LoVo (cell line): ENCODE measurements around the gene GDF7.

Experiments
- DNase-seq: peaks from one replicate; pipeline ENCODE4 v3.0.0-alpha.2; 2016; ENCODE audit warnings: low spot score

Gene GDF7

DNA sequence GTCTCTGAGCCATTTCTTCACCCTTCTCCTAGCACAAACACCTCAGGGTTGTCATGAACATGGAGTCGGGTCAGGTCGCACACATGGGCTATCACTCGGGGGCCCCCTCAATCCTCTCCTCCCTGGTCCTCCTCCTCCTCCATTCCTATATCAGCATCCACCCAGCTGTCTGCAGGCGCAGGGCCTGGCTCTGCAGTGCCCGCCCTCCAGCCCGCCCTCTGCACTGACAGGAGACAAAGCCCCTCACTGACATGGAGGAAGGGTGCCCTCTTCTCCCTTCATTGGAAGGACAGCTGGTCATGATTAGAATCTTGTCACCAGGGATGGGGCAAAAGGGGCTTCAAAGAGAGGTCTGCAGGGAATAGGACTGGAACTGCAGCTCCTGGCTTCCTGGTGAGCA is 37.8 kb upstream of the GDF7 start:
- DNase-seq: no peak

DNA sequence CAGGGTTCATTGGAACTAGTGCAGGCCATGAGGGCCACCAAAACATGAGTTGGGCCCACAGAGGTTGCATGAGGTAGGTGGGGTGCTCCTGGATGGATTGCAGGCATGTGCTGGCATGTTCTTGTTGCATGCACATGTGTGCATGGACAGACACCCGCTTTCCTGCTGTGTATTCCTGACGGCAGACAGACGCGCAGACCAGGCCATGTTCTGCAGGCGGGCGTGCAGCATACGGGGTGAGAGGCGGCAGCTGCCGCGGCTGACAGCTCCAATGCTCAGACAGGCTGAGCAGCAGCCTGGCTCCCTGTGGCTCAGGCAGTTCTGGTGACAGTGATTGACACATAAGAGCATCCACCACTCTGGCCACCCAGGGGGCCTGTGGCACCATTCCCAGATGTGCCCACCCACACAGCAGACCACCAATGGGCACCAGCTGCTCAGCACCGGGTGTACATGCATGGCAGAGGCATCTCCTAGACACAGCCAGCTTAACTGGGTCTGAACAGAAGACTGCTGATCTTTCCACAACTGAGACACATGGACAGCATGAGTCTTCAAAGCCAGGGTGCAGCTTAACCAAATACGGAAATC is 37.3 kb upstream of the GDF7 start:
- DNase-seq: no peak

DNA sequence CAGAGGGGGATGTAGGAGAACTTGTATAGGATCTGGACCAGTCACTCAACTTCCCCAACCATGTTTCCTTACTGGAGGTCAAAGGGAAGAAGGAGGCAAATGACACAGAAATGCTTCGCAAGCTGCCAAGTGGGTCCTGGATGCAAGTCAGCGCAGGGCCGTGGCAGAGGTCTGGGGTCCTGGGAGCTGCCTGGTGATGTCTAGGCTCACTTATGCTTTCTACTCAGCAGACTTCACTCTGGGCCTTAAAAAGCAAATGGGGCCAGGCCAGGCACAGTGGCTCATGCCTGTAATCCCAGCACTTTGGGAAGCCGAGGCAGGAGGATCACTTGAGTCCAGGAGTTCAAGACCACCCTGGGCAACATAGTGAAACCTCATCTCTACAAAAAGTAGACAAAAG is 36.0 kb upstream of the GDF7 start:
- no peak for DNase-seq

GRCh38 chr2:20631617-20632307 is 35.2 kb upstream of the GDF7 start:
- DNase-seq: no peak

DNA sequence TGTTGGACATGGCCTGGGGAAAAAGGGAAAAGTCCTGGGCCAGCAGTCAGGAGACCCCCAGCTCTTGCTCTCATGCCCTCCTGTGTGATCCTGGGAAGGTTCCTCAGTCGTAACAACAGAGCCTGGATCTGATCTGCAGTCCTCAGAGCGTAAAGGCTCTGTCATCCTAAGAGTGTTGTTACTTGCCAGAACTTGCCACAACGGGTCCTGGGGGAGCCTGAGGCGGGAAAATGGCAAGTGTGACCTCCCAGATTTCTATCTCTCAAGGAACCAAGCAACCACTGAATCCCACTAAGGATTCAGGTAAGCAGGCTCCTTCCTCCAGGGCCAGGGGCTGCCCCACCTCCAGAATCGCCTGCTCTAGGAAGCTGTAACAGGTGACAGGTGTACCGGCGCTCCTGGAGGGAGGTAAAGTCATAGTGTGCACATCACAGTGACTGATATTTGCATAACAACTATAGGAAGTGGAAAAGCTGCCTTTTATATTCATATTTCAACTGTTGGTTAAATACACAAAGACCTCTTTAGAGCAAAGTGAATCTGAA is 34.4 kb upstream of the GDF7 start:
- no peak for DNase-seq

DNA sequence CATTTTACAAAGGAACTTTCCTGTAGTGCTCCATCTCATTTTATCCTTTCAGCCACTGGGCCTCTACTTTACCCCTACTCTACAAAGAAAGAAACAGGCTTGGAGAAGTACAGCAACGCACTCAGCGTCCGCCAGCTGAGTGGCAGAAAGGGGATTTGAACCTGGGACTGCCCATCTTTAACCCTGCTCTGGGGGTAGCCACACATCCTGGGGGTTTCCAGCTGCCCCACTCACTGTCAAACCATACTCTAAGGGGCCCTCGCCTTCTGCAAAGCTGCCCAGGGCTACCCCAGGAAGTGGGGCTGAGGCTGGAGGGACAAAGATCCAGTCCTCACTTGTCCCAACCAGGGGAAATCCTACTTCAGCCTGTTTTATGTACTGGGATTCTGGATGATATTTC is 33.9 kb upstream of the GDF7 start:
- DNase-seq: no peak

DNA sequence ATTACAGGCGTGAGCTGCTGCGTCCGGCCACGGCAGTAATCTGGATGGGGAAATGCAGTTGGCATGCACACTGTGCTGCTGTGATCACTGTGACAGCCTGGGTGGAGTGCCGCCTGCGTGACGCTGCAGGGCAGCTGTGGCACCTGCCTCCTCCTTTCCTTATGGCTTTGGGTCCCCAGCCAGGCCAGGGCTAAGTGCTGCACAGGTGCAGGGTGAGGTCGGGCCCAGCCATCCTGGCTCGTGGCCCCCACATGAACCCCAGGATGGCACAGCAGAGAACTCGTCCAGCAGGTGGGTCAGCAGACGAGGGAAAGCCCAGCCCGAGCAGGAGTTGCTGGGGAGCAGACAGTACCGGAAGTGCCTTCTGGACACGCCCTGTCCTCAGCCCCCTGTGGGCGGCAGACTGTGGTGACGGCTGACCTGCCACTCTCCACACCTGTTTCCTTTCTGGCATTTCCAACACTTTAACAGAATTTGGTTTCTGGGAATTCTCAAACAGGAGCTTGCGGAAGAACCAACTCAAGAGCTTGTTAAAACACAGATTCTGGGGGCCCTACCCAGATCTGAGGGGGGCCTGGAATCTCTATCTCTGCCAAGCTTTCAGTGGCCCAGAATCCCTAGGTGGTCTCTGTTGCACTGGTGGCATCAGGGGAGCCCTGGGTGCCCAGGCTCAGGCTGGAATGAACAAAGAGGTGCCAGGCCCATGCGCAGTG is 33.0 kb upstream of the GDF7 start:
- no peak for DNase-seq

DNA sequence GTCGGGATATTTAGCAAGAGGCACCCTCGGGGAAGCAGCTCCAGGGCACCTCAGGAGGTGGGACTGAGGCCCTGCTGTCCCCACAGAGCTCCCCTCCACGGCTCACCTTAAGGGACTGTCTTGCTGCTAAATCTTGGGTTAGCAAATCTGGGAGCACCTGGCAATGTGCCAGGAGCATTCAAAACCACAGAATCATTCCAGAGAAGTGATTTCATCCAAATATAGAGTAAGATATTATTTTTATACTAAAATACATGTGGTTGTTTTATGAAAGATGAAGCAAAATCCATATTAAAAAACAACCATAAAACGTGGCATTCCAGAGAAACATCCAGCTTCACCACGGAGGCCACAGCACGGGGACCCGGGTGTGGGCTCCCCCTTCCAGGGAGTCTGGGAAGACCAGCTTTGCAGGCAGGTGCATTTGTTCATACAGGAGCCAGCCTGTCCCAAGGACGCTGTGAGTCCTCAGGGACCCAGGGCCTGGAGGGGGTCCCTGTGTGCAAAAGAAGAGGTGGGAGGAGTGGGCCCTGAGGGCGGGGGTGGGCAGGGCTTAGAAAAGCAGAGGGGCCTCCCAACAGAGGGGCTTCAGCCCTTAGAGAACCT is 32.3 kb upstream of the GDF7 start:
- DNase-seq: no peak

DNA sequence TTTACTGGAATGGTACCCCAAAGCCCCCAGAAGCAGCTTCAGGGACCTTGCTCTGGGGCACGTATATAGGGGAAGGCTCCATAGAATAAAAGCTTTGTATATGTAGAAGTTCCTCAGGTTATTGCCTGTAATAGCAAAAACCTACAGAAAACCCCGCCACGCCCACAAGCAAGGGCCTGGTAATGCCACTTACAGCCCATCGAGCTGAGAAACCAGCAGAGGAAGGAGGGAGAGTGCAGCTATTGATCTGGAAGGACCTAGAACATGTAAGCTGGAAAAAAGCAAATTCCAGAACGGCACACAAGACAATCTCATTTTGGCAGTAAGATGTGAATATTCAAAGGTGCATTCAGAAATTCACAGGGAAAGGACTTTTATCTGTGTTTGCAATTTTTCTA is 31.8 kb upstream of the GDF7 start:
- no peak for DNase-seq

GRCh38 chr2:20635675-20636584 is 31.0 kb upstream of the GDF7 start:
- no peak for DNase-seq

- DNase-seq: no peak
Observed at GRCh38 chr2:20637147-20637546, 29.8 kb upstream of the GDF7 start.

GRCh38 chr2:20638014-20638413 is 28.9 kb upstream of the GDF7 start:
- no peak for DNase-seq

DNA sequence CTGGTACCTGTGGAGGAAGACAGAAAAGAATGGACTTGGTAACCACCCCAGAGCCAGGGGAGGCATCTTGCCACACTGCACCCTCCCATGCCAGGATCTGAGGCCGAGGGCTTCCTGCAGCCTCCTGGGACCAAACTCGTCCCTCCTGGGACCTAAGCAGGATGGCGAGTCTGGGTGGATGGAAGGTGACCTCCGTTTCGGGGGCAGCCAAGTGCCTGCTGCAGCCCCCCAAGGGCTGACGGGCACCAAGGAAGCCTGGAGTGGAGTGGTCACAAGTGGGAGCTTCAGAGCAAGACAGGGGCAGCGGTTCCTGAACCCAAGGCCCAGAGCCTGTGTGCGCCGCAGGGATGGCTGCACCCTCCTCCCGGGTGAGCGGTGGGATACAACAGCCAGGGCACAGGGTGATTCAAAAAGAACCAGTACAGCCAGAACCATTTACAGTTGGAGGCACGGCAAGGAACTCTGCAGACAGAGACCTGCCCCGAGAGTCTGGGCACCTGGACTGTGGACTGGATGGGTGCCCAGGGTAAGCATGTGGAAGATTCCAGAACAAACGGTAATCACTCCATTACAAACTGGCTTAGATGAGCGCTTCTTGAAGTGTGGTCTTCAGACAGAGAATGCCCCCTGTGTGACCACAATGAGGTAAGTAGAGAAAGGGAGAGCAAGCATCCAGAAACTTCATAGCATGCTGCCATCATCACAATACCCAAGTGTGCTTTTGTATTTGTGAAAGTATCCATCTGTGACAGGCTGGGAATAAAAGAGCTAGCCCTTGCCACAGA is 28.1 kb upstream of the GDF7 start:
- no peak for DNase-seq

DNA sequence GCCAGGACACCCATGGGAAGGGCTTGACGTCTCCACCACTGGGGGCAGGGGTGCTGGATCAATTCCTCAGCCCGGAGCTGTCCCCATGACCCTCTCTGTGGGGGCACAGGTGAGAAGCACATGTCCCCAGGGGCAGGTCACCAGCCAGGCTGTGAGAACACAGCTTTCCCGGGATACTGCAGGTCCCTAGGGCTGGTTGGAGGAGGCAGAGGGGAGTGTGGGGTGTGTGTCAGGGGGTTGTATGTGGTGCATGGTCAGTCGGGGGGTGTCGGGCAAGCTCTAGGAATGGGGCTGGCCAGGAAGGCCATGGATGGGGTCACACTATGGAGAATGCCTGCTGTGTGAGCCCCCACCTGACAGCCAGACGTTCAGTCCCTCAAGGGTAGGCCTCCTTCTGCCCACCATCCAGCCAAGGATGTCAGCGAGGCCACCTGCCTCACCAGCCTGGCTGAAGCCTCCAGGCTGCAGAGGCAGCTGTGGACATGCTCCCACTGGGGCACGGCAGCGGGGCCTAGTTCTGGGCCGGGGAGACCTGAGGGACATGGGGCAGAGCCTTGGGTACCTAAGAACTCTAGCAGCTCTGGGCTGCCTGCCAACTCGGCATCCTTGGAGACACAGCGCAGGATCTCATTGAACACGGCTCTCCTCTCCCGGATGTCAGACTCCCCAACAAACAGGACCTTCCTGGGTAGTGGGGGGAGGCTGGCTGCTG is 26.4 kb upstream of the GDF7 start:
- DNase-seq: no peak

DNA sequence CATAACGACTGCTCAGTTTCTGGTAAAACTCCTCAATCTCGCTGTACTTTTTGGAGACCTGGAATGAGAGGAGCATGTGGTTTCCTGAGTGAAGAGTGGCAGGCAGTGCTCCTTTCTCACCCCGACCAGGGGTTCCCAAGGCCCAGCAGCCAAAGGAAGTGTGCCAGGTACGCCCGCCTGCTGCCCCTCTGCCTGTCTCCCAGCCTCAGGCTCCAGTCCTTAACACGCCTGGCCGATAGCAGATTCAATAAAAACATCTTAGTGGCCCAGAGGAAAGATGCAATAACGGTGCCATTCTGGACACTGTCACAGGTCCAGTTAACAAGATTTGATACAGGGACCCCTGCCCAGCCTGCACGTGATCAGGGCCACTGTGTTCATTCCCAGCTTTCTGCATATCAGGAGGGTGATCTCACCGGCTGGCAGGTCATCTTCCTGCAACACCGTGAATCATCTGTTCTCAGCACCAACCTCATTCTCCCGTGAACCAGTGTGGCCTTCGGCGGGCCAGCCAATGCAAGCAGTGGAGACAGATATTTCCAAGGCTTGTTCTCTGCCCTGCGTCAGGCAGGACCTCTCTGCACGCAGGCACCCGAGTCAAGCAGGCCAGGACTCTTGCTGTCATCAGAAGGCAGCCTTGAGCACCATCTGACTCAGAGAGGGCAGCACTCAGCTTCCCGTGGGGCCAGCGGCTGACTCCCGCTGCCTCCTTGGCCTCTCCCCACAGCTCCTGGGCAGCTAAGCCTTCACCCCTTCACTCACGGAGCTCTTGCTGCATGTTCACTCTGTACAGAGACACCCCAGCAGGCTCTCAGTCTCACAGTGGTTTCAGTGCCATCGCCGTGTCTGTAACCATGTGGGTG is 25.6 kb upstream of the GDF7 start:
- DNase-seq: no peak

DNA sequence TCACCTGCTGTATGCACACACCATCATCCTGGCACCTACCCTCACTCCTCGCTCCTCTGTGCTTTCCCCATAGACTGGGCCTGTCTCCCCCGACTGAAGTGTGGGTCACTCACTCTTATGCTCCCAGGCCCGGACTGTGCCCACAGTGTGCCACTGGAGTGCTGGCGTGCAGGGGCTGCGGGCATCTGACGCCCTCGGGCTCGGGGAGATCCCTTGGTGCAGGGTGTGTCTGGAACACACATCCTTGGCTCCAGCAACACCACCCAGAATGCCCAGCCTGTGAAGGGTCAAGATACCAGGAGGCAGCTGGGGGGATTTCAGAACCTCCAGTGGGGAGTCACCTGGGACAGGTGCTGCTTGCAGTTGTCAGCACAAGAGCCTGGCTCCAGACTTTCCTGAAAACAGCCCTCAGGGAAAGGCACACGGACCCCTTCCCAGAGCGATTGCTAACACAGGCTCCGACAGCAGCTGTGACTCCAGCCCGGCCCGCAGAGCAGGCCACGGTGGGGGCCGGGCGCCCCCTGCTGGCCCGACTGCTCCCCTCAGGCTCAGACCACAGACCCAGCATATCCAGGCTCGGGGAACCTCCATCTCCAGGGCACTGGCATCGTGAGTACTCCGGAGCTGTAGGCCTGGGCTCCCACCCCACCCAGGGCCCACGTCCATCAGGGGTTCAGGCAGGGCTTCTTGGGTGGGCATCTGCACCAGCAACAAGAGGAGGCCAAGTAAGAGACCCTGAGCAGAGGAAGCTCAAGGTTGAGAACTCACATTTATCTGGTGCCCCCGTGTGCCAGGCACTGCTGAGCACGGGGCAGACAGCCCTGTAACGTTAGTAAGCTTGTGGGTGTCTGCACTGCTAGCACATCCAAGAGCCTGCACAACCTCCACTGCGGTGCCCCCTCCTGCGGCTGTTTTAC is 24.6 kb upstream of the GDF7 start:
- peak; percentile 59 for DNase-seq

- DNase-seq: no peak
Observed at GRCh38 chr2:20643060-20643459, 23.9 kb upstream of the GDF7 start.

DNA sequence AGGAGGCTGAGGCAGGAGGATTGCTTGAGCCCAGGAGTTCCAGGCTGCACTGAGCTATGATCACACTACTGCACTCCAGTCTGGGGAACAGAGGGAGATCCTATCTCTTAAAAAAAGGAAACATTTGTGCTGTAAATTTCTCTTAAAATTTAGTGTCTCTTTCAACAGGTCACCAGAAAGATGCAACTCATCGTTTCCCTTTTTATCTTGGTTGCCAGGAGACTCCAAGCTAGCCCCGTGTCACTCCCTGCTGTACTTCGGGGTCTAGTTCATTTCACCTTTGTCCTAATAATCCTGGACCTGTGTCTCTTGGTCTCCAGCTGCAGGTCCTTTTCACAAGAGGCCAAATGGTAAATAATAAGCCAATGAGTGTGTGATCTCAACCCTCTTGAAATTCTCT is 23.1 kb upstream of the GDF7 start:
- no peak for DNase-seq
